ENCODE measurements around the gene TRIM9. TPM values are rescaled to one million over a fixed set of nuclear protein-coding genes. Genes with fewer than 3 reads are reported as not detected.

Gene TRIM9
- total RNA-seq, 6 experiments from 2014 or later = 0.07 to 1.9 (median 0.32) TPM

DNA sequence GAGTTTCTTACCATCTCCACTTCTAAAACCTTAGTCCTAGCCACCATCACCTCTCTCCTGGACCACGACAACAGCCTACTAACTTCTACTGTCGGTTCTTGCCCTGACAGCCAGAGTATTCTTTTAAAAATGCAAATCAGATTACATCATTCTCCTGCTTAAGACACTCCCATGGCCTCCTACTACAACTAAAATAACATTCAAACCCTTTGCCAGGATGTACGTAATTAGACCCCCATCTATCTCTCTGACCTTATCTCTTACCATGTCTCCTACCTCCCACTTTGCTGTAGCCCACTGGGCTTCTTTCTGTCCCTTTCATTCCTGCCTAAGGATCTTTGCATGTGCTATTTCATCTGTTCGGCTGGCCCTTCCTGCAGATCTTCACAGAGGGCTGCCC is 27.6 kb downstream of the TRIM9 start:
- no peaks in the 10 kb centered on the region for H3K27me3 ChIP-seq
- WGBS (ENCODE audit: insufficient coverage, low coverage, low lambda C conversion rate, missing lambda C conversion rate) = 79% methylated on average over 4 of the region's 4 CpGs
- no peaks in the 10 kb centered on the region for H3K4me1 ChIP-seq
- intact Hi-C loops (cut with DNase I) = no loop called here
- TF ChIP-seq, protein P1, sequence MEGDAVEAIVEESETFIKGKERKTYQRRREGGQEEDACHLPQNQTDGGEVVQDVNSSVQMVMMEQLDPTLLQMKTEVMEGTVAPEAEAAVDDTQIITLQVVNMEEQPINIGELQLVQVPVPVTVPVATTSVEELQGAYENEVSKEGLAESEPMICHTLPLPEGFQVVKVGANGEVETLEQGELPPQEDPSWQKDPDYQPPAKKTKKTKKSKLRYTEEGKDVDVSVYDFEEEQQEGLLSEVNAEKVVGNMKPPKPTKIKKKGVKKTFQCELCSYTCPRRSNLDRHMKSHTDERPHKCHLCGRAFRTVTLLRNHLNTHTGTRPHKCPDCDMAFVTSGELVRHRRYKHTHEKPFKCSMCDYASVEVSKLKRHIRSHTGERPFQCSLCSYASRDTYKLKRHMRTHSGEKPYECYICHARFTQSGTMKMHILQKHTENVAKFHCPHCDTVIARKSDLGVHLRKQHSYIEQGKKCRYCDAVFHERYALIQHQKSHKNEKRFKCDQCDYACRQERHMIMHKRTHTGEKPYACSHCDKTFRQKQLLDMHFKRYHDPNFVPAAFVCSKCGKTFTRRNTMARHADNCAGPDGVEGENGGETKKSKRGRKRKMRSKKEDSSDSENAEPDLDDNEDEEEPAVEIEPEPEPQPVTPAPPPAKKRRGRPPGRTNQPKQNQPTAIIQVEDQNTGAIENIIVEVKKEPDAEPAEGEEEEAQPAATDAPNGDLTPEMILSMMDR (IDR thresholded peaks at IDR 0.05) = no peak
- no peak for TF ChIP-seq POLR2A (IDR thresholded peaks at IDR 0.05)
- no peaks in the 10 kb centered on the region for H3K36me3 ChIP-seq
- DNase-seq = no peak
- H3K4me3 ChIP-seq = no peak overlapping the region
- no peak overlapping the region for H3K27ac ChIP-seq
- H3K9me3 ChIP-seq = no peaks in the 10 kb centered on the region
- ATAC-seq = no peak

DNA sequence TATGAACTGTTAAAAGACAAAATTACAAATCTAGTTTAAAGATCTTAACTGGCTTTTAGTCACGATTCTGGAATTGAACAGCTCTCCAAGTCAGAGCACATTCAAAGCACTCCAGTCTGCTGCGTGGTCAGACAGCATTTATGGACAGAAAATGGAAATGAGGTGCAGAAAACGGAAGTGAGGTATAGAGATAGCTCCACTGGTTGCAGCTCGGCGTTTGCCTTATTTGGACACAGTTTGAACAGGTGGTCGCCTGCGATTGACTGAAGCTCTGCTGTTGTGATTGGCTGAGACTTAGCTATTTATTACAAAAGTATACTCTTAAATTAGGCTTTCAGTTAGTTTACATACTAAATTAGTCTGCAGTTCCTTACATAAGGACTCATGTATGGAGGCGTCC is 28.3 kb downstream of the TRIM9 start:
- Histone ChIP-seq H3K9me3 (no peaks in the 10 kb centered on the region), H3K4me1 (no peaks in the 10 kb centered on the region), H3K36me3 (no peaks in the 10 kb centered on the region), H3K27me3 (no peaks in the 10 kb centered on the region), H3K27ac (no peak overlapping the region), H3K4me3 (no peak overlapping the region)
- TF ChIP-seq, protein P1 (IDR thresholded peaks at IDR 0.05) = no peak
- no peak for TF ChIP-seq POLR2A (IDR thresholded peaks at IDR 0.05)
- no peak for ATAC-seq
- WGBS (ENCODE audit: insufficient coverage, low coverage, low lambda C conversion rate, missing lambda C conversion rate) = 70% methylated on average over 7 of the region's 8 CpGs
- intact Hi-C loops (cut with DNase I) = no loop called here
- DNase-seq = no peak

DNA sequence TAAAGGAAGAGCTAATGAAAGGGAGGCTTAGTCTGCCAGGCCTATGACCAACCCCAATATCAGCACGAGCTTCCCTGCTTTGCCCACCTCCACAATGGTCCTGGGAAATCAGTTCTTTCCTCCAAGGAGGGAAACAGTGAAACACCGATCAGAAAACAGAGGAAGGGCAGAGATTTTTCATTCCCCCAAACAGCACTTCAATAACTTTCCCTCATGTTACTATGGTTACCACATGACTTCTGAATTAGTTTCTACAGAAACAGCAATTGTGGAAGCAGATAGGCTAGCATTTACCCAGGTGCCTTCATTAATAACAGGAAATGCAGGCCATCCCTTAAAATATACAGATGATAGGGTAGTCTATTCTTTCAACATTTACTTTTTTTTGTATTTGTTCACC is 35.9 kb downstream of the TRIM9 start:
- no peaks in the 10 kb centered on the region for H3K4me1 ChIP-seq
- 87% methylated on average over 2 of the region's 2 CpGs for WGBS (ENCODE audit: insufficient coverage, low coverage, low lambda C conversion rate, missing lambda C conversion rate)
- no peaks in the 10 kb centered on the region for H3K9me3 ChIP-seq
- TF ChIP-seq, protein P1 (IDR thresholded peaks at IDR 0.05) = no peak
- no peak for TF ChIP-seq POLR2A (IDR thresholded peaks at IDR 0.05)
- H3K27ac ChIP-seq = no peak overlapping the region
- DNase-seq = no peak
- no peak for ATAC-seq
- no peak overlapping the region for H3K4me3 ChIP-seq
- no peaks in the 10 kb centered on the region for H3K27me3 ChIP-seq
- intact Hi-C loops (cut with DNase I) = no loop called here
- no peaks in the 10 kb centered on the region for H3K36me3 ChIP-seq

DNA sequence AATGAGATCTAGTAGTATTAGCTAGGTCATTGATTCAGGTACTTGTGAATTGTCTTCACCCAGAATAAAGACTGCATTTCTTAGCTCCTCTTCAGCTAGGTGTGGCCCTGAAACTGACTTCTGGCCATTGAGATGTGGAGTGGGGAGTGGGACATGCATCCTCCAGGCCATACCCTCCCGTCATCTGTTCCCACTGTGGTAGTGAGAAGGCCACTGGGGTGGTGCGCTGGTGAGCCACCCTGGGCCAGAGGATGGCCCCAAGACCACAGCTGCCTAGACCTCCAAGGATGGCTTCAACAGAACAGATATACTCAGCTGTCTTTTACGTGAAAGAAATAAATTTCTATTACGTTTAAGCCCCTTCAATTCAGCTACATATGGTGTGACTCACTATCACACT is 36.5 kb downstream of the TRIM9 start:
- ATAC-seq (no peak), DNase-seq (no peak)
- intact Hi-C loops (cut with DNase I) = no loop called here
- no peaks in the 10 kb centered on the region for H3K27me3 ChIP-seq
- WGBS (ENCODE audit: insufficient coverage, low coverage, low lambda C conversion rate, missing lambda C conversion rate) = 85% methylated on average over 3 of the region's 4 CpGs
- no peak overlapping the region for H3K4me3 ChIP-seq
- no peaks in the 10 kb centered on the region for H3K36me3 ChIP-seq
- H3K27ac ChIP-seq = no peak overlapping the region
- no peaks in the 10 kb centered on the region for H3K4me1 ChIP-seq
- H3K9me3 ChIP-seq = no peaks in the 10 kb centered on the region
- TF ChIP-seq POLR2A (IDR thresholded peaks at IDR 0.05) = no peak
- TF ChIP-seq, protein P1 (IDR thresholded peaks at IDR 0.05) = no peak

DNA sequence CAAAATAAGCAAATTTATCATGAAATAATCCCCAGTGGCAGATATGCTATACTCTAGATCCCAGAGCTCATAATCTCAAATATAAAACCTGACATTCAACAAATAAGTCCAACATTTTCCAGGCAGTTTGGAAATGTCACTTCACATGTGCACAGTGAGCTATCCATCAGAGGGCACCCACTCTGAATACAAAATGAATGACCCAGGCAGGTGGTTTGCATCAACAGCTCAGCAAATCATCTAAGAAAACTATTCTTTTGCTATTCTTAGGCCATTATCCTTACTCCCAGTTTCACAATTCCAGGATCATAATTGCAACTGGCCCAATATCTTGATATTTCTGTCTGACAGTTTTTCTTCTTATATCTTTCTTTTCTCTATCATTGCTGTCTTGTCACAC is 38.5 kb downstream of the TRIM9 start:
- no peak overlapping the region for H3K27ac ChIP-seq
- no peak overlapping the region for H3K4me3 ChIP-seq
- DNase-seq (no peak), ATAC-seq (no peak)
- H3K4me1 ChIP-seq = no peaks in the 10 kb centered on the region
- no peaks in the 10 kb centered on the region for H3K27me3 ChIP-seq
- H3K36me3 ChIP-seq = no peaks in the 10 kb centered on the region
- no peaks in the 10 kb centered on the region for H3K9me3 ChIP-seq
- TF ChIP-seq POLR2A (IDR thresholded peaks at IDR 0.05) = no peak
- TF ChIP-seq, protein P1 (IDR thresholded peaks at IDR 0.05) = no peak
- intact Hi-C loops (cut with DNase I) = no loop called here

Measured in right lobe of liver (tissue), 6 donors.